Measurements from ENCODE around the gene SLC1A2.

SLC1A2 gene

DNA sequence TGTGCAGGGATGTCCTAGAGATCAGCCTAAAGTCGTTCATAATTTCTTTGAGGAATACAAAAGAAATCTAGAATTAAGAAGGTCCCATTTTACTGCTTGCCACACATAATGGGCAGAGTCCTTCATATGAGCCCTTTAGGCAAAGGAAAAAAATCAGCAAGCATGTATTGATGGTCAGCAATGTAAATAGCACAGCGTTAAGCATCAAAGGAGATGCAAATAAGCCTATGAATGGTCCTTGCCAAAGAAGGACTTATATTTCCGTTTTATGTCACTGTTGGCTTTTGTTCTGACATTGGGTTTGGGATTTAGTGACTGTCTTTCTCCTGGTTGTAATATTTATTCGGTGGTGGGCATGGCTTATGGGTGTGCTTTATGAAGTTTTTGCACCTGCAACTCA lies 210.6 kb downstream of the SLC1A2 start:
- no peaks in the 10 kb centered on the region for H4K20me1 ChIP-seq
- H3K4me2 ChIP-seq, result no peak overlapping the region
- no peak for TF ChIP-seq Cebpa-rat (IDR thresholded peaks at IDR 0.05)
- H3K9me3 ChIP-seq, result peaks cover 23% of the 10 kb centered on the region
- H3K27me3 ChIP-seq, result no peaks in the 10 kb centered on the region
- H3K36me3 ChIP-seq, result peaks cover 95% of the 10 kb centered on the region
- no peak overlapping the region for H3K27ac ChIP-seq
- H3K4me1 ChIP-seq, result no peaks in the 10 kb centered on the region
- no peak overlapping the region for H3K9ac ChIP-seq
- no peak overlapping the region for H3K4me3 ChIP-seq

GRCh38 chr11:35207471-35208403 lies 211.6 kb downstream of the SLC1A2 start:
- peaks cover 23% of the 10 kb centered on the region for H3K9me3 ChIP-seq
- no peak overlapping the region for H3K4me2 ChIP-seq
- no peak overlapping the region for H3K9ac ChIP-seq
- H3K4me3 ChIP-seq, result no peak overlapping the region
- no peak for TF ChIP-seq Cebpa-rat (IDR thresholded peaks at IDR 0.05)
- H3K4me1 ChIP-seq, result no peaks in the 10 kb centered on the region
- no peaks in the 10 kb centered on the region for H3K27me3 ChIP-seq
- peaks cover 94% of the 10 kb centered on the region for H3K36me3 ChIP-seq
- no peaks in the 10 kb centered on the region for H4K20me1 ChIP-seq
- no peak overlapping the region for H3K27ac ChIP-seq

DNA sequence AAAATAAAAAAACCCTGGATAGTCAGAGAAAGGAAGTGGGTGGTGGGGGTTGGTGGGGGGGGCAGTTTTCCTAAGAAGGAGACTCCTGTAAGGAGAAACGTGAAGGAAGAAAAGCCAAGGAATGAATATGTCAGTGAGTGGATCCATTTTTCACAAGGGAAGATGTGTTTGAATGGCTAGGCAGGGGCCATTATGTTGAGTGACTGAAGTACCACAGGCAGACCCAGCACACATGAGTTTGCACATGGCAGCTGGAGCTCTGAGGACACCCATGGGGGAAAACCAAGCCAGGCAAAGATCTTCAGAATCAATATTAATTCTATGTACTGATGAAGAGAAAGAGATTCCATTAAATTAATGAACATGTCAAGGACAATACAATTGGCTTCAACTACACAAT lies 212.7 kb downstream of the SLC1A2 start:
- Histone ChIP-seq H3K36me3 (peaks cover 97% of the 10 kb centered on the region), H3K9me3 (peaks cover 23% of the 10 kb centered on the region), H3K27me3 (no peaks in the 10 kb centered on the region), H3K4me3 (no peak overlapping the region), H3K27ac (no peak overlapping the region), H3K4me1 (no peaks in the 10 kb centered on the region), H4K20me1 (no peaks in the 10 kb centered on the region), H3K9ac (no peak overlapping the region), H3K4me2 (no peak overlapping the region)
- no peak for TF ChIP-seq Cebpa-rat (IDR thresholded peaks at IDR 0.05)

DNA sequence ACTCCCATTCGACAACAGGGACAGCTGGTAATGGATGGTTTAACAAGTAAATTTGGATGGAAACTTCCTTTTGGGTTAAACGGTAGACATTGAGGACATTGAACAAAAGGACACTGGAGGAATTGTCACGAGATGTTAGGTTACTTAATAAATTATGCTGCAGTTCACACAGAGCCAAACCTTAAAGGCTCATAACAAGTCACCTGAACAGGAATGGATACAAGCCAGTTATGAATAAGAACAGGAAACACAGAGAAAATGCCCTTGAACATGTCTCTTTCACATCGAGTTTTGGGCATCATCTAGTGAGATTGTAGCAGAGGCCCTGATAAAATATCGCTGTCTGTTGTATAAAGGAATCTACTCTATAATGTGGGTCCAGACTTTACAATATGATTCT lies 214.7 kb downstream of the SLC1A2 start:
- Histone ChIP-seq H3K4me3 (no peak overlapping the region), H3K36me3 (peaks cover 98% of the 10 kb centered on the region), H3K4me2 (no peak overlapping the region), H3K9me3 (peaks cover 25% of the 10 kb centered on the region), H3K27ac (no peak overlapping the region), H3K27me3 (no peaks in the 10 kb centered on the region), H4K20me1 (no peaks in the 10 kb centered on the region), H3K9ac (no peak overlapping the region), H3K4me1 (no peaks in the 10 kb centered on the region)
- TF ChIP-seq Cebpa-rat (IDR thresholded peaks at IDR 0.05), result no peak

All from BLaER1 (cell line).